ENCODE results near the gene C13orf42.
"Not testable (repeated sequence)": the region's sequence is repeated elsewhere in the genome, so short reads cannot be mapped to it uniquely, and the experiment has no call there.

- TF ChIP-seq POLR2A, CTCF (IDR thresholded peaks at IDR 0.05): not testable (repeated sequence)
Observed at GRCh38 chr13:51120873-51121272, 9.8 kb upstream of the C13orf42 start.
